UCSD-AML1 (cell line): ENCODE measurements around the gene CHAT.

Experiments used
- DNase-seq: peaks from one replicate; lab custom pipeline; 2025; ENCODE audit not compliant: unreplicated experiment; lab: John Stamatoyannopoulos, UW

CHAT gene

DNA sequence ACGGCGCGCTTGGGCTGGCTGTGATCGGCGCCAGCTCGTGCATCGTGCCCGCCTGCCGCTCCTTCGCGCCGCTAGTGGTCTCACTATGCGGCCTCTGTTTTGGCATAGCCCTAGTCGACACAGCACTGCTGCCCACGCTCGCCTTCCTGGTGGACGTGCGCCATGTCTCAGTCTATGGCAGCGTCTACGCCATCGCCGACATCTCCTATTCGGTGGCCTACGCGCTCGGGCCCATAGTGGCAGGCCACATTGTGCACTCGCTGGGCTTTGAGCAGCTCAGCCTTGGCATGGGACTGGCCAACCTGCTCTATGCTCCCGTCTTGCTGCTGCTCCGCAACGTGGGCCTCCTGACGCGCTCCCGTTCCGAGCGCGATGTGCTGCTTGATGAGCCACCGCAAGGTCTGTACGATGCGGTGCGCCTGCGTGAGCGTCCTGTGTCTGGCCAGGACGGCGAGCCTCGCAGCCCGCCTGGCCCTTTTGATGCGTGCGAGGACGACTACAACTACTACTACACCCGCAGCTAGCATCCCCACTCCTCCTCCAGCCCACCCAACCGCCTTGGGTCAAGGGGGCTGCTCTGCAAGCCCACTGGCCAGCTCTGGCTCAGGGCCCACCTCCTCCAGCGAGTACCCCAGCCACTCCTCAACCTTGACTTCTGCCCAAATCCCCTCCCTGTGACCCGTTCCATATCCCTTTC lies 1.9 kb upstream of the CHAT start:
- DNase-seq, result no peak

DNA sequence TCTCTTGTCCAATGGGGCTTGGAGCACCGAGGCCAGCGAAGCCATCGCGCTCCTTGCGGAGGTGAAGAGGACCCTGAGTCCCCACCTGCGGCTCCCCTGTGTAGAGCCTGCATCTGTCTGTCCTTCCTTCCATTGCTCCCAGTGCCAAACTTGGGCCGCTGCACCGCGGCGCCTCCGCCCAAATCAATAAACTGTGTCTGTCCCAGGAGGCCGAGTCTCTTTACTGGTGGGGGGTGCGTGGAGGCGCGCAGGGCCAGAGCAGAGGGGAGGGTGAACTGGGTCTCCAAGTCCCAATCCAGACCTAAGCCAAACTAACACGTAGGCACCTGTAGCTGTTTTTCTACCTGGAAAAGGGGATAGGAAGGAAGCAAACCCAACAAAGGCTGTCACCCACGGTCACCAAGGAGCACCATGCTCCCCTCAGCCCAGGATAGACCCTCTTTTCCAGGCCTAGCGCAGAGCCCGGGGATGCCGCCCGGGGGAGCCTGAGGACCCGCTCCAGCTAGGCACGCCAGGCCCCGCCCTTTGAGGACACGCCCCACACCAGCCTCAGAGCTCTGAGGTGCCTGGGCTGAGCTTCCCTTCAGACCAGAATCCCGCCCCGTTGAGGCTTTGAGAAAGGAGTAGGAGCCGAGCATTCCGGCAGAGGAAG lies 1.2 kb upstream of the CHAT start:
- DNase-seq, result no peak

DNA sequence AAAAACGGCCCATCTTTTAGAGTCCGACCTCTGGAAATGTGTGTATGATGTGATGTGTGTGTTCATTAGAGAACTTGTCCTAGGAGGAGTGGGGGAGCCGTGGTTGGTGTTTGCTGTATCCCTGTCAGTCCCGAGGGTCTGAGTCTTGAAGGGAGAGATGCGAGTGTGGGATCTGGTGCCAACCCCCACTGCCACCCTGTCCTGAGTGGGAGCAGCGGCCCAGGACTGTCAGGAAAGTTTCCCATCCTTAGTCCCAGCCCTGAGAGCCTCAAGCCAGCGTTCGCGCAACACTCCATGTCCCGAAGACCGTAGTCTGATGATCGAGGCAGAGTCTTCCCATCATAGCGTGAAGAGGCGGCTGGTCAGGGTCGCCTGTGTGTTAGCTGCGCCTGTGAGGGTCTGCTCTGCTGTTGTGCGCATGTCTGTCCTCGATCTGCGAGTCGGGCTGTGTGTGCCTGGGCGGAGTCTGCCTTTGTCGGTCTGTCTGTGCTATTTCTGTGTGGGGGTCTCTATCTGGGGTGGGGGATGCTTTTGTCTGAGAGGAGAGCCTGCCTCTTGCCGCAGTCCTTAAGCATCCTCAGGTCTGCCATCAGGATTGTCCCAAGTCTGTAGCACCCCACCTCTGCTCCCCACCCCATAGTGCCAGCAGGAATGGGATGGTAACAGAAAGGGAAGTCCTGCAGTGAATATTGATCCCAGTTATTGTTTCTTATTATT lies 514 bp upstream of the CHAT start:
- no peak for DNase-seq

DNA sequence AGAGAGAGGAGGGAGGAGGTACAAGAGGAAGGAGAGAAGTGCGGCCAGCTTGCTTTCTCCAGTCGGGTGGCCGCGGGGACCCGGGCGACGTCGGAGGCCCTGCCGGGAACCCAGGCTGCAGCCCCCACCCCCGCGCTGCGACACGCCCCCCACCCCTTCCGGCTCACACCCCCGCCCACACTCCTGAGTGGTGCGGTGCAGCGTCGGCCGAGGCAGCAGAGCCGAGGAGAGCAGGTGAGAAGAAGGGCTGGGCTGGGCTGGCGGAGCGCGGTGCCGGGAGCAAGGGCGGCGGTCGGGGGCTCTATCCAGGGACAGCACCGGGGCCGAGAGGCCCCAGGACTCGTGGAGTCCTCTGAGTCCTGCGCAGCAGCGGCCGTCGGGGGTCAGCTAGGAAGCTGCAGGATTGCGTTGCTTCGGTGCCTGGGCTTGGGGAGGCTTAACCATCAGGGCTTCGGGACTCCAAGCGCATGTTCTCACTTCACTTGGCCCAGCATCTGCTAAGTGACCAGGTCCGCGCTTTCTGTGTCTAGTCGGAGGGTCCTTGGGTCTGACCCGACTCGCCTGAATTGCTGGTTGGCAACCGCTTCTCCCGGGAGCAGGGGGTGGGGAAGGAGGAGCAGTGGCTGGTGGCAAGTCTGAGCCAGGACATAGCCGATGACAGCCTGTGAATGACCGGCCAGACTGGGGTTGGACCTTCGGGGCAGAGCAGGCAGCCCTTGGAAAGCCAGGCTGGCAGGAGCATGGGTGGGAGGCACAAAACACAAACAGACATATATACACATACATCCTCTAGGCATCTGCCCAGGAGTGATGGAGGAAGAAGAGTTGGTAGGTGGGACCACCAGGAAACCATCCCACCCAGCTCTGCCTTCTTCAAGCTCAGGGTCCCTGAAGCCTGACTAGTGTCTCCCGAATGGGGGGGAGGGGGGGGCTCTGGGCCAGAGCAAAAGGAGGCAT lies 683 bp downstream of the CHAT start:
- no peak for DNase-seq

DNA sequence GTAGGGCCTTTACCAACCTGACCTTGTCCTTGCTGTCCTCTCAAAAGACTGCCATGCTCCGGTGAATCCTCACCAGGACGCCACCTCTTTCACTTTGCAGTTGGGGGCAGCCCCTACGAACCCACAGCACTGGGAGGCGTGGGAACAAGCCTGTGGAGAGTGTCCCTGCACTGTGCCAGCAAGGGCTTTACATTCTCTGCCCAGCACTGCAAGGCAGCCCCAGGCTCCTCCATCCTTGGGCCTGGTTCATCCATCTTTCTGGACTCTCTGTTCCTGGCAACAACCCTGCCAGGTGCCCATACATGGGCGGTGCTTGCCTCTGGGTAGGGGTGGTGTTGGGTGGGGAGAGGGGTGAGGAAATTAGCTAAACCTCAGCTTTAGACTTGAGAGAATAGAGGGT lies 1.4 kb downstream of the CHAT start:
- DNase-seq, result no peak

DNA sequence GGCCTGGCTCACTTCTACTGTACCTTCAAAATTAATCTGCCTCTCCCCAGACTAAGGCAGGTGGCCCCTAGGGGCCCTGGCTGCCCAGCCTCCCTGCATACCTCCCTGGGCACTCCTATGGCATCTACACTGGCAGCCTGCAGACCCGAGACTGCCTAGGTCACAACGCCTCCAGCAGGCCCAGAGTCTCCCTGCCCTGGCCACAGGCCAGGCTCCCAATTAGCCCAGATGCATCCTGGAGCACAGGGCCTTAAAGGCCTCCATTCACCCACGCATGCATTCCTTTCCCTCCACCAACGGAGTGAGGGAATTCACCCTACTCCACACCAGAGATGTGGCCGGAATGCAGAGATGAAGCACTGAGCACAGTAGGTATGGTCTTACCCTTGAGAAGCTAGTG lies 1.9 kb downstream of the CHAT start:
- no peak for DNase-seq

DNA sequence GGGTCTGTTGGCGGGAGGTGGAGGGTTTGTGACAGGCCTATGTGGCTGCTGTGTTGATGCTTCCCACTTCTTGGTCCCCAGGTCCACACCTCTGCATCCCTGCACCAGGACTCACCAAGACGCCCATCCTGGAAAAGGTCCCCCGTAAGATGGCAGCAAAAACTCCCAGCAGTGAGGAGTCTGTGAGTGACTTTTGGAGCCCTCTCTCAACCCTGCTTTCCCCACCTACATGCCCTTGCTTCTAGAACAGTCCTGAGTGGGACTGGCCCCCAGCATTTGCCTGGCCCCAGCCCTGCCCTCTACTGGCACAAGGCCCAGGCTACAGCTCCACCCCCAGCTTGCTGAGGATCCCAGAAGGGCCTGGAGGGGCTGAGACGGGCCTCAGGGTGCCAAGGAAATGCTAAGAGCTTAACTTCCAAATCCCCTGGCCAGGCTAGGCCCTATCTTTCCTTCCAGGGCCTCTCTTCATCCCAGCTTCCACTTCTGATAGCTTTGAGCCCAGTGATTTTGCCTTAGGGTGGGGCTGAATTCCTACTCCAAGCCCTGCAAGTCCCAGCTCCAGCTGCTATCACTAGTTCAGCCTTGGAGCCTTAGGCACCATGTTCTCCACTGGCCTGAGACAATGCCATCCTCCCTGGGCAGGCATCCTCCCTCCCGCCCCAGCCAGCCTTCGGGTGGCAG lies 2.7 kb downstream of the CHAT start:
- DNase-seq, result no peak

DNA sequence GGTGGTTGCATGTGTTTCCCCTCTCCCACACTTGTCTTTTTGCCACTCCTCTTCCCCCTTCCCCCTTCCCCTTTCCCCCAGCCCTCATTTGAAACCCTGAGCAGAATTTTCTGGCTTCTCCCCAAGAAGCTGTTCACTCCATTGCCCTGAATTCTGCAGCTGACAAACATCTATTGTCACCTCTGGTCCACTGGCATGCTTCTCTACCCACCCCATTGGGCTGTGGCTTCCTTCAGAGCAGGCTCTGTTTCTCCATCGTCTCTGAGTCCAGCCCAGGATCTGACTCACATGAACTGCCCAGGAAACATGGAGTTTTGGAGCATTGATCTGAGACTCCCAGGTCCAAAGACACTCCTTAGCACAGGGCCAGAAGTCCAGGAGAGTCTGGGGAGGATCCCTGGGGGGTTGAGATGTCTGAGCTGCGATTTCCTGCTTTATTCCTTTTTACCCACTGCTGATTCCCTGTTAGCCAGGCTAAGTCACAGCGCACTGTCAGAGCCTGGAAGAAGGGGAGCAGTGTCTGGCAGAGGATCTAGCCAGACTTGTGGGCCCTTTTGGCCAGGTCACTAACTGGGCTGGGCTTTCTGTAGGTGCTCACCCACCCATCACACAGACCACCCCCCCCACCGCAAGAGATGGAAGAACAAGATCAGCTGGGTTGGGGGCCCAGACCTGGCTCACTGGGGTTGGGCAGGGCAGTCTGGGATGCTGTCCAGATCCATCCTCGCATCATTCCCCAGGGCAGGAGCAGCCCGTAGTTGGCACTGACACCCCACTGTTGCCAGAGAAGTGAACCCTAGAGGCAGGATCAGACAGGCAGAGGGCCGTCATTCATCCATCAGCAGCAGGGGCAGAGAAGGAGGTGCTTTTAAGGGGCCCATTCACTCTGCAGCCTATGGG lies 3.5 kb downstream of the CHAT start:
- DNase-seq, result no peak

DNA sequence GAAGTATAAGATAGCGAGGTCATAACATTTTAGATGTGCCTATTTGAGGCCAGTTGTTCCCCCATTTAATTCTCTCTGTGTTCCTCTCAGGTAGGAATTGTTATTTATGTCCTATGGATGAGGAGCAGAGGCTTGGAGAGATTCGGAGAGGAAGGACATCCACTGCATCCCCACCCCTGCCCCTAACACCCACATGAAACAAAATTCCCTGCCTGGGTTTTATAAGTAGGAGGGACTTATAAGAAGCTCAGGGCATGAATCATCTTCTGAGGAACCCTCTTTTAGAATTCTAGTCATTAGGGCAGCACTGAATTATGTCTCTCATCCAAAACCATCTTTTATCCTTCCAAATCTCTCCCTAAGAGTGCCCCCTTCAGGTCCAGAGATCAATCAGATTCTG lies 5.0 kb downstream of the CHAT start:
- no peak for DNase-seq

DNA sequence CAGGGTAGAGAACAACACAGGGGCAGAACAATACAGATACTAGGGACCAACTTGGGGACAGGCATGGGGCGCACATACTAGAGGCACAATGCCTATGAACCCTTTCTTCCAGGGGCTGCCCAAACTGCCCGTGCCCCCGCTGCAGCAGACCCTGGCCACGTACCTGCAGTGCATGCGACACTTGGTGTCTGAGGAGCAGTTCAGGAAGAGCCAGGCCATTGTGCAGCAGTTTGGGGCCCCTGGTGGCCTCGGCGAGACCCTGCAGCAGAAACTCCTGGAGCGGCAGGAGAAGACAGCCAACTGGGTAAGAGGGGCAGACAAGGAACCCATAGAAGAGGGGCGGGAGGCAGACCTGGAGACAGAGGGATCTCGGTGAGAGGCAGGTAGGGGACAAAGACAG lies 5.8 kb downstream of the CHAT start:
- no peak for DNase-seq

DNA sequence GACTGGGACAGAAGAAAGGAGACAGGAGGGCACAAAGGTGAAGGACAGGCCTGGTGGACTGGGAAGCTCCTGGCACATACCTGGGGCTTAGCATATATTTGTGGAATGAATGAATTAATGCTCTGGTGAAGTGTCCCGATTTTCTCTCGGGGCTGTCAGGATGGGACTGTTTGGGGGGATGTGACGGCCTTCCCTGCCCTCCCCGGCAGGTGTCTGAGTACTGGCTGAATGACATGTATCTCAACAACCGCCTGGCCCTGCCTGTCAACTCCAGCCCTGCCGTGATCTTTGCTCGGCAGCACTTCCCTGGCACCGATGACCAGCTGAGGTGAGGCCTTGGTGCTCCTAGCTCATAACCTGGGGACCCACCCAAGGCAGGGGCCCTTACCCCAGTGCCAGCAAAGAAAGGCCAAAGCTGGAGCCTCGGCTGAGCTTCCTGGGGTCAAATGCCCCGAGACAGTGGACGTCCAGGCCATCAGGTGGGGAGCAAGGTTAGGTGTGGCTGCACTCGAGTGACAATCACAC lies 6.5 kb downstream of the CHAT start:
- DNase-seq, result no peak

DNA sequence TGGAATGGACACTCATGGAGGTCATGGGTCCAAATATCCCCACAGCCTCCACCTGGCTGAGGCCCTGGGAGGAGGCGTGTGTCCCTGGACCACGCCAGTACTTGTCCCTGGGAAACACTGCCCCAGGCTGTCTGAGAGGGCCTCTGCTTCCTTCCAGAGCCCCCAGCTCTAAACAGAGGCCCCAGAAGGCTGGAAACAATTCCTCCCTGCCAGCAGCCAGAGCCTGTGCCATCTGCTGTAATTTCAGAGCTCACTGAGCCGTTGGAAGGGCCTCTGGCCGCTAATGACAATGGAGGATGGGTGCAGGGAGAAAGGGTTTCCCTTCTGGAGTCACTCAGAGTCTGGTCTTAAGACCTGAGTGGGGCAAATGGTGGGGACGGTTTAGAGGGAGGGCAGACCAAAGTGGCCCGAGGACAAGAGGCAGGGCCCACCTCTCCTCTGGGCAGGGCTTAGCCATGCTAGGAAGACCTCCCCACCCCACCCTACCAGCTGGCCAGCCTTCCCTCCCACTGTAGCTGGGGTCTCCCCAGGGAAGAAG lies 7.1 kb downstream of the CHAT start:
- no peak for DNase-seq

DNA sequence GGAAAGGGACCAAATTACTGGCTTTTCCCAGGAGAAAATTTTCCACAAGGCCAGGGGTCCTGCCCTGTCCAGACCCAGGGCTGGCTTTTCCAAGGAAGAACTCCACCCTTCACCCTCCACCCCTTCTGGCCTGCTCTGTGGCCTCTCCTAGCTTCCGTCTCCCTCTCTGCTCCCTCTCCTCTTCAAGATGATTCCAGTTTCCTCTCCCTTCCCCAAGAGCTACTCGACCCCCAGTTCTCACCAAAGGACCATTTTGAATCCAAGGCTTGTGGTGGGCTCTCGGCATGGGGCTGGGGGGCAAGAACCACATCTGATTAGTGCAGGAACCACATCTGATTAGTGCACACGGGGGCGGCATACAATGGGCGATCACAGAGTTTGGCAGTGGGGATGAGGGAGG lies 7.7 kb downstream of the CHAT start:
- no peak for DNase-seq

DNA sequence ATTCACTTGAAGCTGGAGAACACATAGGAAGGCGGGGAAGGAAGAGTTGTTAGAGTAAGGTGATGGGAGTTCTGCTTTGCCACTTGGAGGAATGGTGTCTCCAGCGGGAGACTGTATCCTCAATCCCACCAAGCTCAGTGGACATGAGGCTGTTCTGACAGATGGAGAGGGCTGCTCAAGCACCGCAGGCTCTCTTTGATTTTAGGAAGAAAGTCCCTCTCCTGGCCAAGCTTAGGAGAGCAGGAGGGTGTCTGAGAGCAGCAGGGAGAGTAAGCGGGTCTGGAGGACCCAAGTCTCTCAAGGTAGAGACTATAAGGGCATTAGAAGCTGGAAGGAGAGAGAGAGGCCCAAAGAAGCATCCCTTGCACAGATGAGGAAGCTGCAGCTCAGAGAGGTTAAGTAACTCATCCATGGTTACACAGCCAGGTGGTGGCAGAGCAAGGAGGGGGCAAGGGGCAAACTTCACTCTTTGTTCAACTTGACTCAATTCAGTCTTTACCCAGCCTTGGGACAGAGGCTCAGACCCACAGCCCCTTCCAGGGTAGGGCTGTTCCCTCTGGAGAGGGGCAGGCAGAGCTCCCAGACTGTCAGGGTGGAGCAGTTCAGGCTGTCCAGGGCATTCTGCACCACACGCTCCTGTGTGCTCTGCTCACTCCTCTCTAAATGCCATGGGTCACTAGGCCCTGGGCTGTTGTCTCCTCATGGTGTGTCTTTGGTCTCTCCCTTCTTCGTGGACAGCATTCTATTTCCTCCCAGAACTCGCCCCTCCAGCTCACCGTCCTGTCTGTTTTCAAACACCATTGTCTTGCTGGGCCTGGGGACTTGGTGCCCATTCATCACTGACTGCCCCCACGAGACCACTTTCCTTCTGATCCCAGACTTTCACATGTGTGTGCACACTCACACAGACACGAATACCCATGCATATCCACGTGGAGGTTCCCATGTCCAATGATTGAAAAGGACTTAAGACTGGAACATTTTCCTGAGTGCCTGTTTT lies 8.9 kb downstream of the CHAT start:
- DNase-seq, result no peak

DNA sequence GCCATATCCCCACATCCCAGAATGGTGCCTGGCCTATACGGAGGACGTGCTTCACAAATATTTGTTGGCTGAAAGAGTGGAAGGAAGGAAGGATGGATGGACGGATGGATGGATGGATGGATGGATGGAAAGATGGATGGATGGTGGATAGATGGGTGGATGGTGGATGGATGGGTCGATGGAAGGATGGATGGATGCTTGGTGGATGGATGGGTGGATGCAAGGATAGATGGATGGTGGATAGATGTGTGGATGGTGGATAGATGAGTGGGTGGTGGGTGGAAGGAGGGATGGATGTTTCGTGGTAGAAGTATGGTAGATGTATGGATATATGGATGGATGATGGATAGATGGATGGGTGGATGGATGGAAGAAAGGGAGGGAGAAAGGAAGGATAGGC lies 10.8 kb downstream of the CHAT start:
- no peak for DNase-seq

DNA sequence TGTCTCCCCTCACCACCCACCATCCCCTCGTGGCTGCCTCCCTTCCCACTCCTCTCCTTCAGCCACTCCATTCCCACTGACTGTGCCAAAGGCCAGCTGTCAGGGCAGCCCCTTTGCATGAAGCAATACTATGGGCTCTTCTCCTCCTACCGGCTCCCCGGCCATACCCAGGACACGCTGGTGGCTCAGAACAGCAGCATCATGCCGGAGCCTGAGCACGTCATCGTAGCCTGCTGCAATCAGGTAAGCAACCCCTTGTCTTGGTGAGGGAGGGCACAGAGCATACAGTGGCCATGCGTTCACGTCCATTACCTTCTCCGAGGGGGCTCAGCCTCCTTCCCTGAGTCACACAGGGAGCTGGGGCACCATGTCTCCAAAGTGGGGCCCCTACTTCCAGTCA lies 11.6 kb downstream of the CHAT start:
- DNase-seq, result no peak

DNA sequence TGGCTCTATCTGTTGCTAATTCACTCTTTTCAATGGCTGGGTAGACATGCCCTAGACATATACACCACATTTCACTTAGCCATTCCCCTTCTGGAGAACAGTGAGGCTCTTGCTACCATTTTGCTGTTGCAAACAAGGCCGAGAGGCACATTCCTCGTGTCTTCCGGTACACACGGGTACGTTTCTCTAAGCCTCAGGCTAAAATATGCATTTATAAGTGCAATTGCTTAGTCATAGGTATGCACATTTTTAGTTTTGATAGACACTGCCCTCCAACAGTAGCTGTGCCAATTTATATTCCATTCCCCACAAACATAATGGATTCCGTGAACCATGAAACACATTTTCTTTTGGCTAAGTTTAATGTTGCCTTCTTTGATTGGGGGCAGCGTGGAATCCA lies 13.2 kb downstream of the CHAT start:
- DNase-seq, result no peak

DNA sequence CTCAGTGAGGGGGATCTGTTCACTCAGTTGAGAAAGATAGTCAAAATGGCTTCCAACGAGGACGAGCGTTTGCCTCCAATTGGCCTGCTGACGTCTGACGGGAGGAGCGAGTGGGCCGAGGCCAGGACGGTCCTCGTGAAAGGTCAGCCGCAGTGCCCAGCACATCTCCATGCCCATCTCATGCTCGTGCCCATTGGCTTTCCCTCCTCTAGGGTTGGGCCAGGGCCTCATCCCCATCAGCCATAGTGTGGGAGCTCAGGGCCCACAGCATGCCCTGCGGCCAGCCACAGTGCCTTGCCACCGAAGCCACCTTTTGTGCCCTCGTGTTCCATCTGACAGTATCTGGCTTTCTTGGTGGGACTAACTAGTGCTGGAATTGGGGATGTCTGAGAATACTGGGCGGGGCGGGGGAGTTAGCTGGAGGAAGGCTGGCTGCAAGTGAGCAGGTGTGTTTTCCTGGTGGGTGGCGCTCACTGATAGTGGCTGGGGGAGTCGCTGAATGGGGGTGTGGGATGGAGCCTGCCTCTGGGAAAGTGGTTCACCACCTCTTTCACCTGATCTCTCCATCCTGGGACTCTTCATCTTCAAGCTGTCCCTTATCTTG lies 13.9 kb downstream of the CHAT start:
- no peak for DNase-seq
